Hepatocyte (in vitro differentiated cells): ENCODE measurements around the gene BSDC1. TPM values are rescaled to one million over a fixed set of nuclear protein-coding genes. Genes with fewer than 3 reads are reported as not detected.

ENCODE experiments used
- DNase-seq: peaks from one replicate; pipeline ENCODE4 v3.0.0-alpha.2; 2016; ENCODE audit warnings: low spot score
- H2AFZ ChIP-seq: fragments of 200-600 bp; sonication (generic); 2 replicates; pipeline ENCODE4 v1.6.0; 2016; ENCODE audit warnings: antibody characterized with exemption, mild to moderate bottlenecking
- H3K27ac ChIP-seq: fragments of 200-600 bp; sonication (generic); 2 replicates; pipeline ENCODE4 v1.5.1; 2016; ENCODE audit warnings: mild to moderate bottlenecking
- H3K27me3 ChIP-seq: fragments of 200-600 bp; sonication (generic); 2 replicates; pipeline ENCODE4 v1.6.1; 2016
- H3K36me3 ChIP-seq: fragments of 200-600 bp; sonication (generic); replicated peaks from 2 replicates; pipeline ENCODE4 v1.5.1; 2016; ENCODE audit warnings: low read depth; ENCODE audit not compliant: insufficient read depth
- H3K4me1 ChIP-seq: fragments of 200-600 bp; sonication (generic); 2 replicates; pipeline ENCODE4 v1.5.1; 2016; ENCODE audit warnings: mild to moderate bottlenecking, moderate library complexity; ENCODE audit not compliant: insufficient read depth
- H3K4me2 ChIP-seq: fragments of 200-600 bp; sonication (generic); 2 replicates; pipeline ENCODE4 v1.6.0; 2016
- H3K4me3 ChIP-seq: fragments of 200-600 bp; sonication (generic); 2 replicates; pipeline ENCODE4 v1.5.1; 2016; ENCODE audit warnings: mild to moderate bottlenecking
- H3K79me2 ChIP-seq: fragments of 200-600 bp; sonication (generic); 2 replicates; pipeline ENCODE4 v1.6.0; 2017; ENCODE audit warnings: mild to moderate bottlenecking
- H3K9me2 ChIP-seq: fragments of 200-600 bp; sonication (generic); replicated peaks from 2 replicates; pipeline ENCODE4 v1.6.0; 2017; ENCODE audit warnings: mild to moderate bottlenecking; ENCODE audit not compliant: insufficient read depth
- H3K9me3 ChIP-seq: fragments of 200-600 bp; sonication (generic); 2 replicates; pipeline ENCODE4 v1.5.1; 2016; ENCODE audit warnings: low read depth, mild to moderate bottlenecking
- H4K20me1 ChIP-seq: fragments of 200-600 bp; sonication (generic); 2 replicates; pipeline ENCODE4 v1.6.0; 2016; ENCODE audit warnings: mild to moderate bottlenecking; ENCODE audit not compliant: insufficient read depth, poor library complexity, severe bottlenecking
- EZH2 ChIP-seq: fragments of 200-600 bp; sonication (generic); IDR thresholded peaks from 2 replicates; pipeline ENCODE4 v1.6.1; 2016; ENCODE audit warnings: antibody characterized with exemption, mild to moderate bottlenecking, borderline replicate concordance
- EZH2phosphoT487 ChIP-seq: fragments of 200-600 bp; sonication (generic); IDR thresholded peaks from one replicate; pipeline ENCODE4 v1.6.1; 2018; ENCODE audit warnings: antibody characterized with exemption, mild to moderate bottlenecking, low read depth, moderate library complexity; ENCODE audit not compliant: unreplicated experiment, severe bottlenecking
- WGBS: methylation state at CpG from one replicate; pipeline ENCODE4 v1.1.6; 2016; ENCODE audit warnings: low lambda C conversion rate; ENCODE audit errors: missing lambda C conversion rate; 5-methylcytosine and 5-hydroxymethylcytosine counted together
- polyA plus RNA-seq: library from polyadenylated mRNA; unstranded; fragments of >200 nt; fragmentation: Nextera tagmentation; extraction: Ambion mirVana; gene quantifications from 2 replicates; pipeline ENCODE4 v1.2.1, GENCODE V29; 2016
- total RNA-seq: library from RNA; depleted of rRNA; stranded (reverse); fragments of >200 nt; gene quantifications from 2 replicates; pipeline ENCODE4 v1.2.3, GENCODE V29; 2014
- TF ChIP-seq, protein P1 (sequence below): fragments of 200-600 bp; sonication (generic); IDR thresholded peaks from 2 replicates; pipeline ENCODE4 v1.5.1; 2016; ENCODE audit warnings: antibody characterized with exemption, mild to moderate bottlenecking; ENCODE audit not compliant: poor library complexity

Gene BSDC1
- total and polyA plus RNA-seq, 2 experiments from 2014 or later = 56.2 to 80.5 TPM

DNA sequence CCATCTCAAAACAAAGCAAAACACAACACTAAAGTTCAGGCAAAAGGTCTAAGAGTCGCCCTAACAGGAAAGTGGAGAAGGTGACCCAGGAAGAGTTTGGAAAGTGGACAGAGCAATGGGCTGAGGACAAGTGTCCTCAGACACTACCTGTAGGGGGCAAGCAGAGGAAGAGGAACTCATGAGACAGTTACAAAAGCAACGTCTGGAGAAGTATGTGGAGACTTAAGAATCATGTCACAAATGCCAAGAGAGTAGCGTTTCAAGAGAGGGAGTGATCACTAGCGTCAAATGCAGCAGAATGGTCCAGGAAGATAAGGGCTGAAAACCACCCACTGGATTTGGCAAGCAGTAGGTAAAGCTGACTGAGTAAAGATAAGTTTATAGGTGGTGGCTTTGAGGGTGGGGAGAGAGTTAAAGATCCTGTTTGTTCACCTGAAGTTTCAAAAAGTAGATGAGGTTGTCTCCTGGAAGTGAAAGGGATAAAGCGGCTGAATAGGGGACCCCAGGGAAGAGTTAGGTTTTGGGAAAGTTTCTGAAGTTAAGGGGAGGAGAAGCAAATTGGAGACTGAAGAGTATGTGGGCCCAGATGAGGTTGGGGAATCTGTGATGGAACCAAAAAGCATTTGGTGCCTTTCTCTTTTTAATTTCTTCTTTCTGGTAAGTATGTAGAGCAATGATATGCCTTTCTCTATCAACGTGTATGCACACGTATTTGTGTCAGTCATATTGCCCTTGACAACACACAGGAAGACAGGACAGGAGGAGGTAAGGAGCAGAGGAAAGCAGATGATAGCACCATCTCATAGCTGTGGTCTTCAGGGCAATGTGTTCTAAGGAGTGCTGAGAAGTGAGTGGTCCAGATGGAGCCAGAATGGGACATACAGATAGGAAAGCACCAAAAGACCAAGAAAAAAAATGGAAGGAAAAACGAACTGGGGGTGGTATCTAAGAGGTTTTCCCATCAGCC is 3.1 kb downstream of the BSDC1 start:
- no peak for DNase-seq
- no peak overlapping the region for H3K27ac ChIP-seq
- 89% methylated on average over 8 of the region's 8 CpGs for WGBS
- H3K9me3 ChIP-seq = no peaks in the 10 kb centered on the region
- no peak overlapping the region for H3K4me2 ChIP-seq
- H3K27me3 ChIP-seq = no peaks in the 10 kb centered on the region
- no peak overlapping the region for H3K4me3 ChIP-seq
- no peak overlapping the region for H2AFZ ChIP-seq
- TF ChIP-seq EZH2phosphoT487 (no peak), EZH2 (no peak)
- TF ChIP-seq, protein P1, sequence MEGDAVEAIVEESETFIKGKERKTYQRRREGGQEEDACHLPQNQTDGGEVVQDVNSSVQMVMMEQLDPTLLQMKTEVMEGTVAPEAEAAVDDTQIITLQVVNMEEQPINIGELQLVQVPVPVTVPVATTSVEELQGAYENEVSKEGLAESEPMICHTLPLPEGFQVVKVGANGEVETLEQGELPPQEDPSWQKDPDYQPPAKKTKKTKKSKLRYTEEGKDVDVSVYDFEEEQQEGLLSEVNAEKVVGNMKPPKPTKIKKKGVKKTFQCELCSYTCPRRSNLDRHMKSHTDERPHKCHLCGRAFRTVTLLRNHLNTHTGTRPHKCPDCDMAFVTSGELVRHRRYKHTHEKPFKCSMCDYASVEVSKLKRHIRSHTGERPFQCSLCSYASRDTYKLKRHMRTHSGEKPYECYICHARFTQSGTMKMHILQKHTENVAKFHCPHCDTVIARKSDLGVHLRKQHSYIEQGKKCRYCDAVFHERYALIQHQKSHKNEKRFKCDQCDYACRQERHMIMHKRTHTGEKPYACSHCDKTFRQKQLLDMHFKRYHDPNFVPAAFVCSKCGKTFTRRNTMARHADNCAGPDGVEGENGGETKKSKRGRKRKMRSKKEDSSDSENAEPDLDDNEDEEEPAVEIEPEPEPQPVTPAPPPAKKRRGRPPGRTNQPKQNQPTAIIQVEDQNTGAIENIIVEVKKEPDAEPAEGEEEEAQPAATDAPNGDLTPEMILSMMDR = no peak
- peaks cover 21% of the 10 kb centered on the region for H3K4me1 ChIP-seq
- H4K20me1 ChIP-seq = peaks cover 20% of the 10 kb centered on the region
- H3K9me2 ChIP-seq = no peaks in the 10 kb centered on the region
- H3K36me3 ChIP-seq = peaks cover 5% of the 10 kb centered on the region
- H3K79me2 ChIP-seq = peaks cover 65% of the 10 kb centered on the region

- Histone ChIP-seq H3K36me3 (peaks cover 5% of the 10 kb centered on the region), H3K79me2 (peaks cover 56% of the 10 kb centered on the region), H3K9me2 (no peaks in the 10 kb centered on the region), H3K27ac (no peak overlapping the region), H3K4me1 (peaks cover 15% of the 10 kb centered on the region), H4K20me1 (peaks cover 20% of the 10 kb centered on the region), H2AFZ (no peak overlapping the region), H3K27me3 (no peaks in the 10 kb centered on the region), H3K4me2 (no peak overlapping the region), H3K9me3 (no peaks in the 10 kb centered on the region), H3K4me3 (no peak overlapping the region)
- no peak for DNase-seq
- WGBS = 66% methylated on average over 6 of the region's 6 CpGs
- TF ChIP-seq, protein P1 = no peak
- no peak for TF ChIP-seq EZH2
- no peak for TF ChIP-seq EZH2phosphoT487
Observed at GRCh38 chr1:32388641-32389040, 5.6 kb downstream of the BSDC1 start.

DNA sequence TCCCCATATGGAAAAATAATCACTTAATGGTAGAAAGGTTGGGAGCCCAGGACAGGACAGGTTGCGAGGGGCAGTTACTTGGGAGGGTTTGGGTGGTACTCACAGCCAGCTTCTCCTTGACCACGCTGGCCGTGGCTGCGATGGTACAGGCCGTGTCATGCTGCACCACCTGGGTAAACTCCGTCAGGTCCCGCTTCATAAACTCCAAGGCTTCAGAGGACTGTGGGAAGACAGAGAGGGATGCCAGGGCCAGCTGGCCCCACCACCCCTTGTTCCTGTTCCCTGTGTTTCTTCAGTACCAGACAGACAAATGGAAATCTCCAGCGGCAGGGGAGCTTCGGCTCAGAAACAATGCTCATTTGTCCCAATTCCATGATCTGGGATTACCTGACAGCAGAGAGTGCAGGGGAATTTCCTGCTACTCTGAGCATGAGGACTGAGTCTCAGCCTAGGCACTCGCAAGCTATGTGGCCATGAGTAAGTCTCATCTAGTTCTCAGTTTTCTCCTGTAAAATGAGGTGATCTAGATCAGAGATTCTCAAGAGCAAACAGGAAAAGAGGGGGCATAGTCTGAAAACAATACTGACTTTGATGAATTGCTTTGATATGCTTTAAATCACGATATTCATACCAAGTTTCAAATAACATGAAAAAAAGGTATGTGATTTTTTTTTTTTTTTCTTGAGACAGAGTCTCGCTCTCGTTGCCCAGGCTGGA is 7.4 kb downstream of the BSDC1 start:
- no peak for DNase-seq
- H3K27ac ChIP-seq = no peak overlapping the region
- no peaks in the 10 kb centered on the region for H3K4me1 ChIP-seq
- no peak overlapping the region for H3K4me3 ChIP-seq
- H3K27me3 ChIP-seq = no peaks in the 10 kb centered on the region
- no peaks in the 10 kb centered on the region for H3K9me3 ChIP-seq
- H3K4me2 ChIP-seq = no peak overlapping the region
- no peak overlapping the region for H2AFZ ChIP-seq
- H3K36me3 ChIP-seq = peaks cover 5% of the 10 kb centered on the region
- WGBS = 97% methylated on average over 13 of the region's 13 CpGs
- TF ChIP-seq EZH2 (no peak), EZH2phosphoT487 (no peak)
- TF ChIP-seq, protein P1 = no peak
- H3K9me2 ChIP-seq = no peaks in the 10 kb centered on the region
- peaks cover 9% of the 10 kb centered on the region for H4K20me1 ChIP-seq
- H3K79me2 ChIP-seq = peaks cover 38% of the 10 kb centered on the region
